ENCODE results near the gene TIGD1.

DNA sequence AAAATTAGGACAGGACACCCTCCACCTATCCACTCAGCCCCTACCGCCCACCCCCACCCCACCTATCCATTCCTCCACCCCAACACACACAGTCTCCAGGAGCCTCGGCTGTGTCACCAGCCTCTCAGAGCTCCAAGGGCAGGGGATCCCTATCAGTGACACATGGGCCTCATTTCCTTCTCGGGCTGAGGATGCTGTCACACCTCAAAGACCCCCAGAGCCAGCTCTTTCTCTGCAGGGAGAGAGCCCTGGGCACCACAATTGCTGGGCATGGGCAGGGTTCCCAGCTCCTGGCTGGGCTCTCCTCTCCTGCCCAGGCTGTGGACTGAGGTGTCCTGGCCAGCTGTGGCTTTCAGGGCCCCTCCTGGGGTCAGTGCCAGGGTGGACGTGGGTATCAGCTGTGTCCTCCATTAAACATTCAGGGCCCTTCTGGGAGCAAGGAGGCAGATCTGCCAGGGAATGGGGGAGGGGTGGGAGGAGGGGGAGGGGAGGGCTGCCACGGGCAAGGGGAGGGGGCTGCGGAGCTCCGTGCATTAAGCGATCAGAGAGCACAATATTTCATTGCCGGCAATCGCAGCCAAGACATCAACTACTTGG lies 48.5 kb downstream of the TIGD1 start:
- TF ChIP-seq POLR2A (IDR thresholded peaks at IDR 0.05): no peak
- TF ChIP-seq, protein P1, sequence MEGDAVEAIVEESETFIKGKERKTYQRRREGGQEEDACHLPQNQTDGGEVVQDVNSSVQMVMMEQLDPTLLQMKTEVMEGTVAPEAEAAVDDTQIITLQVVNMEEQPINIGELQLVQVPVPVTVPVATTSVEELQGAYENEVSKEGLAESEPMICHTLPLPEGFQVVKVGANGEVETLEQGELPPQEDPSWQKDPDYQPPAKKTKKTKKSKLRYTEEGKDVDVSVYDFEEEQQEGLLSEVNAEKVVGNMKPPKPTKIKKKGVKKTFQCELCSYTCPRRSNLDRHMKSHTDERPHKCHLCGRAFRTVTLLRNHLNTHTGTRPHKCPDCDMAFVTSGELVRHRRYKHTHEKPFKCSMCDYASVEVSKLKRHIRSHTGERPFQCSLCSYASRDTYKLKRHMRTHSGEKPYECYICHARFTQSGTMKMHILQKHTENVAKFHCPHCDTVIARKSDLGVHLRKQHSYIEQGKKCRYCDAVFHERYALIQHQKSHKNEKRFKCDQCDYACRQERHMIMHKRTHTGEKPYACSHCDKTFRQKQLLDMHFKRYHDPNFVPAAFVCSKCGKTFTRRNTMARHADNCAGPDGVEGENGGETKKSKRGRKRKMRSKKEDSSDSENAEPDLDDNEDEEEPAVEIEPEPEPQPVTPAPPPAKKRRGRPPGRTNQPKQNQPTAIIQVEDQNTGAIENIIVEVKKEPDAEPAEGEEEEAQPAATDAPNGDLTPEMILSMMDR (IDR thresholded peaks at IDR 0.05): no peak
